BJ (cell line): ENCODE results near the gene TOGARAM2. TPM values are rescaled to one million over a fixed set of nuclear protein-coding genes. Genes with fewer than 3 reads are reported as not detected.

Source experiments
- CTCF ChIA-PET: fragments of 350-600 bp; formaldehyde crosslinking; extraction: SDS; loops from one replicate; lab custom pipeline; 2021; ENCODE audit warnings: antibody characterized with exemption, inconsistent platforms; lab: Yijun Ruan, JAX
- POLR2A ChIA-PET: fragments of 300-600 bp; sonication (Branson Sonifier 250); formaldehyde crosslinking; extraction: SDS; loops from one replicate; lab custom pipeline; 2021; ENCODE audit warnings: antibody characterized with exemption; lab: Charles Lee
- DNase-seq: peaks from one replicate; pipeline ENCODE4 v3.0.0-alpha.2; 2011; ENCODE audit warnings: low read depth
- H3K27me3 ChIP-seq: 2 replicates; pipeline ENCODE4 v1.6.0; 2011; ENCODE audit warnings: low read length; ENCODE audit not compliant: control insufficient read depth, insufficient read depth
- H3K36me3 ChIP-seq: 2 replicates; pipeline ENCODE4 v1.5.1; 2011; ENCODE audit warnings: low read length; ENCODE audit not compliant: control insufficient read depth, insufficient read depth
- H3K4me3 ChIP-seq: 2 replicates; pipeline ENCODE4 v1.5.1; 2011; ENCODE audit warnings: low read depth, mild to moderate bottlenecking, control low read depth, low read length
- polyA plus RNA-seq: library from polyadenylated mRNA; depleted of rRNA; stranded (reverse); fragments of >200 nt; gene quantifications from 2 replicates; pipeline ENCODE4 v1.2.3, GENCODE V29; 2011
- TF ChIP-seq, protein P1 (sequence below): IDR thresholded peaks from 2 replicates; pipeline ENCODE4 v1.5.1; 2011; ENCODE audit warnings: low read depth, mild to moderate bottlenecking, control low read depth, inconsistent platforms, low read length, moderate library complexity; ENCODE audit not compliant: insufficient read depth

TOGARAM2 gene
- polyA plus RNA-seq, 1 experiment = 0.09 TPM

DNA sequence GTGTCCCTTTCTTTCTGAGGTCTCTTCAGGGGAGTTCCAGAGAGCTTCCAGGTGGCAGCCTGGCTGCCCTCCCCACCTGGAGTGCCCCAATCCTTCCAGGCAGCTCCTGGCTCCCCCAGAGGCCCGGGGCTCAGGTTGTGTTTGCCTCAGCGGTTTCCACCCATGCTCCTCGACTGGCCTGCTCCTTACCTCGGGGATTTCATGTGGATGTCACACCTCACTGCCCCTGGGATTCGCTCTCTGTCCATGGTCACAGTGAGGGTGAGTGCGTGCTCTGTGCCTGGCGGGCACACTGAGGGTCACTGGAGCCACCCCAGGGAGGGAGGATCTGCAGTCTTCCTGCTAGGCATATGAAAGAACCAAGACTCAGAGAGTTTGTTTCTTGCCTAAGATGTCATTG lies 2.1 kb upstream of the TOGARAM2 start:
- DNase-seq = no peak
- Histone ChIP-seq H3K36me3 (no peaks in the 10 kb centered on the region), H3K27me3 (no peaks in the 10 kb centered on the region), H3K4me3 (no peak overlapping the region)
- POLR2A ChIA-PET = no interaction called here
- CTCF ChIA-PET = no interaction called here
- TF ChIP-seq, protein P1, sequence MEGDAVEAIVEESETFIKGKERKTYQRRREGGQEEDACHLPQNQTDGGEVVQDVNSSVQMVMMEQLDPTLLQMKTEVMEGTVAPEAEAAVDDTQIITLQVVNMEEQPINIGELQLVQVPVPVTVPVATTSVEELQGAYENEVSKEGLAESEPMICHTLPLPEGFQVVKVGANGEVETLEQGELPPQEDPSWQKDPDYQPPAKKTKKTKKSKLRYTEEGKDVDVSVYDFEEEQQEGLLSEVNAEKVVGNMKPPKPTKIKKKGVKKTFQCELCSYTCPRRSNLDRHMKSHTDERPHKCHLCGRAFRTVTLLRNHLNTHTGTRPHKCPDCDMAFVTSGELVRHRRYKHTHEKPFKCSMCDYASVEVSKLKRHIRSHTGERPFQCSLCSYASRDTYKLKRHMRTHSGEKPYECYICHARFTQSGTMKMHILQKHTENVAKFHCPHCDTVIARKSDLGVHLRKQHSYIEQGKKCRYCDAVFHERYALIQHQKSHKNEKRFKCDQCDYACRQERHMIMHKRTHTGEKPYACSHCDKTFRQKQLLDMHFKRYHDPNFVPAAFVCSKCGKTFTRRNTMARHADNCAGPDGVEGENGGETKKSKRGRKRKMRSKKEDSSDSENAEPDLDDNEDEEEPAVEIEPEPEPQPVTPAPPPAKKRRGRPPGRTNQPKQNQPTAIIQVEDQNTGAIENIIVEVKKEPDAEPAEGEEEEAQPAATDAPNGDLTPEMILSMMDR = no peak

DNA sequence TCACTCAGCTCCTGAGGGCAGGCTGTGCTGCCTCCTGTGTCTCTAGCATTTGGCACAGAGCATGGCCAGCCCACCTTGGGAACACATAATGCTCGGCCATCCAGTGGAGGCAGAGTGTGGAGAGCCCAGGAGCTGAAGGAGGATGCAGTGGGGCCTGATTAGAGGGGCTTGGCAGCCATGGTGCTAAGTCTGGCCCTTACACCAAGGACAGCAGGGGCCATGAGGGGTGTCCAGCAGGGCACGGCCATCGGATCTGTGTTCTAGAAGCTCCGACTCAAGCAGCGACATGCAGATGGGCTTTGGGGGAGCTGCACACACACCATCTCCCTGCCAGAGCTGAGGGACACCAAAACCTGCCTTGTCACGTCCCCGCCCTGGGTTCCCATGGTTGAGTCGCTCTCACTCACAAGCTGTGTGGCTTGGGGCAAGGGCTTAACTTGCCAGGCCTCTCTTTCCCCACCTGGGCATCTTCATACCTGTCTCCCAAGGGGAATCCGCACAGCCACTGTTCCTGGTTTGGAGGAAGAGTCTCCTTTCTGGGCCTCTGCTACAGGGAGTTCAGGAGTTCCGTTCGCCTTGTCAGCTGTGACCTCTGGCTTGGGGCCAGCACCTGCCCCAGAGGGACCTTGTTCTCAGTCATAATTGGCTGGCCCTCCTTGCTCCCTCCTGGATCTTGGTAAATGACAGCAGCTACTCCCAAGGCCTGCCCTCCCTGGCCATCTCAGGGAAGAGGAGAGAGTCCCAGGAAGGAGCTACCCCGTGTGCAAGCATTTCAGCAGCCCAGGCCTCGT lies 1.3 kb upstream of the TOGARAM2 start:
- DNase-seq = no peak
- Histone ChIP-seq H3K27me3 (no peaks in the 10 kb centered on the region; the same call in 1 of the 2 replicates), H3K4me3 (no peak overlapping the region), H3K36me3 (no peaks in the 10 kb centered on the region)
- POLR2A ChIA-PET = no interaction called here
- CTCF ChIA-PET = interaction anchor here (0.6 to 0.9 kb wide), 2 partner anchors 216 to 229 kb away, joined by 3 read pairs; no protein-coding TSS in a partner anchor
- TF ChIP-seq, protein P1 = no peak

DNA sequence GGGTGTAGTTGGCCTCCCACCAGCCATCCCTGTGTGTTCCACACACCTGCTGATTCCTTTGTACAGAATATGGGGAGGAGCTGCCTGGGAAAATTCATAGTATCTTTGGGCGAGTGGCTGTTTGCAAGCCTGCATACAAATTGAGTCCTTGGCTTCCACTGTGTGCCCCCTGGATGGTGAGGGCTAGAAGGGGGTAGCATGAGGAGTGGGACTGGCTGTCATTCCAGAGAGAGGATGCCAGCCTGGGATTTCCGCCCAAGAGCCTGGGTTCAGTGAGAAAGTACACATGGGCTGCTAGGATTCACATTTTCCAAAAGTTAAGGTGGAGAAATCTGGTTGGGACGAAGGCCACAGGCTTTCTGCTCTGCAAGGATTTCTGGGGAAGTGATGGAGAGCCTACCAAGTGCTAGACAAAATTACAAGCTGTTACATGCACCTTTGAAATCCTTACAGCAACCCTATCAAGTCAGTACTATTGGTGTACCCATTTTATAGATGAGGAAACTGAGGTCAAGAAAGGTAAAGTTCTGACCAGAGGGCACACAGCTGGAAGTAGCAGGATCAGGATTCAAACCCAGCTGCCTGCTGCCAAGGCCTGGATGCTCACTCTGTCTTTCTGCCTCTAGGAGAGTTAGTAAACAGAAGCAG lies 606 bp upstream of the TOGARAM2 start:
- CTCF ChIA-PET = interaction anchor here (0.6 to 0.9 kb wide), 2 partner anchors 215 to 228 kb away, joined by 3 read pairs; no protein-coding TSS in a partner anchor
- no peak for DNase-seq

DNA sequence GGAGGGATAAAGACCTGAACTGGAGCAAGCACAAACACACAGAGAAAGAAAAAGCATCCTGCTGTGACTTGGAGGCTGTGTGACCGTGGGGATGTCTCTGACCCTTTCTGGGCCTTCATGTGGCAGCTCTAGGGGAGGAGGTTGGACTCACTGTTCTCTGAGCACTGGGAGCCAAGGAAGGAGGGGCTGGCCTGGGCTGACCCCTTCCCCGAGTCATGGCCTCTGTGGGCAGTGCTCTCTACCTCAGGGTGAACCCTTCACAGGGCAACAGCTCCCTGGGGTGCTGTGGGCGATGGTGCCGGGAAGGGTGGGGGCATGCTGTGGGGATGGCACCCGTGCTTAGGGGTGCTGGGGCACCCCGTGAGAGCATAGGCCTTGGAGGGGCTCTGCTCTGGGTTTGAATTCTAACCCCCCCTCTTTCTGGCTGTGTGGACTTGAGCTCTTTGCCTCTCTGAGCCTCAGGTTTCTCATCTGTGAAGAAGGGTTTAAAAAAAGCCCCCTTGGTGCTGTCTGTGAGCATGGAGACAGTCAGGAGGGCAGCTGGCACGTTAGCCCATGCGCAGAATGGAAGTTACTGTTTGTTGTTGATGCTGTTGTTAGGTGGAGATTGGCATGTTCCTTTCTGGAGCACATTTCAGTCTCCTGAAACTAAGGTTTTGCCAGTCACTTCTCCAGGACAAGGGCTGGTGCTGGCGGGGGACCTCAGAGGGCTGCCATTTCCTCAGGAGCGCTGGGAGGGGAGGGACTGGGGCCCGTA lies 700 bp downstream of the TOGARAM2 start:
- no peak overlapping the region for H3K4me3 ChIP-seq
- CTCF ChIA-PET = interaction anchor here (0.7 kb wide), 1 partner anchor 855 kb away, joined by 4 read pairs; no protein-coding TSS in a partner anchor
- POLR2A ChIA-PET = no interaction called here
- no peak for DNase-seq
- TF ChIP-seq, protein P1 = no peak
- H3K36me3 ChIP-seq = no peaks in the 10 kb centered on the region
- peaks cover 2% of the 10 kb centered on the region for H3K27me3 ChIP-seq

More for the DNA sequence above, 606 bp upstream of the TOGARAM2 start:
- H3K36me3 ChIP-seq = no peaks in the 10 kb centered on the region
- POLR2A ChIA-PET = no interaction called here
- TF ChIP-seq, protein P1 = no peak
- no peak overlapping the region for H3K4me3 ChIP-seq
- H3K27me3 ChIP-seq = peaks cover 2% of the 10 kb centered on the region
